HUES6 (cell line): ENCODE measurements around the gene DPP10.
"Not testable (repeated sequence)": the region's sequence is repeated elsewhere in the genome, so short reads cannot be mapped to it uniquely, and the experiment has no call there.

Source experiments
- H3K27ac ChIP-seq: 2 replicates; pipeline ENCODE4 v1.7.0; 2013; ENCODE audit warnings: low read depth, mild to moderate bottlenecking, low read length, inconsistent platforms
- H3K27me3 ChIP-seq: 2 replicates; pipeline ENCODE4 v1.6.1; 2013; ENCODE audit warnings: low read length; ENCODE audit not compliant: control insufficient read depth, insufficient read depth
- H3K36me3 ChIP-seq: 2 replicates; pipeline ENCODE4 v1.6.1; 2013; ENCODE audit warnings: low read length; ENCODE audit not compliant: control insufficient read depth, insufficient read depth
- H3K4me1 ChIP-seq: 2 replicates; pipeline ENCODE4 v1.6.1; 2013; ENCODE audit warnings: low read length; ENCODE audit not compliant: control insufficient read depth, insufficient read depth
- H3K4me3 ChIP-seq: 2 replicates; pipeline ENCODE4 v1.5.1; 2013; ENCODE audit warnings: low read depth, low read length
- H3K9ac ChIP-seq: one replicate; pipeline ENCODE4 v1.6.1; 2013; ENCODE audit warnings: mild to moderate bottlenecking, low read length
- H3K9me3 ChIP-seq: 2 replicates; pipeline ENCODE4 v1.6.1; 2013; ENCODE audit warnings: low read depth, low read length; ENCODE audit not compliant: control insufficient read depth, insufficient read depth

The DPP10 gene

GRCh38 chr2:114507744-114508143 is 65.3 kb downstream of the DPP10 start:
- Histone ChIP-seq H3K9me3 (no peaks in the 10 kb centered on the region), H3K27ac (no peak overlapping the region), H3K36me3 (no peaks in the 10 kb centered on the region), H3K4me3 (no peak overlapping the region), H3K27me3 (no peaks in the 10 kb centered on the region), H3K9ac (no peak overlapping the region), H3K4me1 (no peaks in the 10 kb centered on the region)

- no peak overlapping the region for H3K9ac ChIP-seq
- peaks cover 5% of the 10 kb centered on the region for H3K4me1 ChIP-seq
- no peaks in the 10 kb centered on the region for H3K36me3 ChIP-seq
- H3K27ac ChIP-seq = no peak overlapping the region
- no peak overlapping the region for H3K4me3 ChIP-seq
- no peaks in the 10 kb centered on the region for H3K27me3 ChIP-seq
- H3K9me3 ChIP-seq = no peaks in the 10 kb centered on the region
These were observed 73.4 kb downstream of the DPP10 start for GRCh38 chr2:114515882-114516281.

GRCh38 chr2:114517580-114517979 is 75.1 kb downstream of the DPP10 start:
- H3K4me3 ChIP-seq = no peak overlapping the region
- no peaks in the 10 kb centered on the region for H3K36me3 ChIP-seq
- no peak overlapping the region for H3K9ac ChIP-seq
- H3K27me3 ChIP-seq = no peaks in the 10 kb centered on the region
- H3K4me1 ChIP-seq = peaks cover 5% of the 10 kb centered on the region
- peaks cover 2% of the 10 kb centered on the region; the same call in 1 of the 2 replicates for H3K9me3 ChIP-seq
- no peak overlapping the region for H3K27ac ChIP-seq

- Histone ChIP-seq H3K9ac (no peak overlapping the region), H3K4me3 (no peak overlapping the region), H3K36me3 (no peaks in the 10 kb centered on the region), H3K27ac (no peak overlapping the region), H3K4me1 (peaks cover 5% of the 10 kb centered on the region), H3K9me3 (peaks cover 7% of the 10 kb centered on the region; the same call in 1 of the 2 replicates), H3K27me3 (no peaks in the 10 kb centered on the region)
These were observed 76.3 kb downstream of the DPP10 start for GRCh38 chr2:114518738-114519137.

GRCh38 chr2:114522612-114523011 is 80.2 kb downstream of the DPP10 start:
- H3K4me1 ChIP-seq, H3K9me3 ChIP-seq, H3K4me3 ChIP-seq, H3K36me3 ChIP-seq, H3K27ac ChIP-seq, H3K9ac ChIP-seq, H3K27me3 ChIP-seq: not testable (repeated sequence)

GRCh38 chr2:114525955-114526354 is 83.5 kb downstream of the DPP10 start:
- H3K9me3 ChIP-seq = peaks cover 7% of the 10 kb centered on the region; the same call in 1 of the 2 replicates
- no peaks in the 10 kb centered on the region for H3K36me3 ChIP-seq
- no peak overlapping the region for H3K9ac ChIP-seq
- no peaks in the 10 kb centered on the region for H3K27me3 ChIP-seq
- no peaks in the 10 kb centered on the region for H3K4me1 ChIP-seq
- no peak overlapping the region for H3K4me3 ChIP-seq
- H3K27ac ChIP-seq = no peak overlapping the region

- Histone ChIP-seq H3K36me3 (no peaks in the 10 kb centered on the region), H3K4me1 (no peaks in the 10 kb centered on the region), H3K4me3 (no peak overlapping the region), H3K9ac (no peak overlapping the region), H3K9me3 (peaks cover 7% of the 10 kb centered on the region; the same call in 1 of the 2 replicates), H3K27ac (no peak overlapping the region), H3K27me3 (no peaks in the 10 kb centered on the region)
These were observed 84.4 kb downstream of the DPP10 start for GRCh38 chr2:114526841-114527240.

GRCh38 chr2:114527330-114527983 is 85.0 kb downstream of the DPP10 start:
- Histone ChIP-seq H3K4me1 (no peaks in the 10 kb centered on the region), H3K27ac (no peak overlapping the region), H3K9ac (no peak overlapping the region)

GRCh38 chr2:114534116-114535084 is 92.0 kb downstream of the DPP10 start:
- no peaks in the 10 kb centered on the region for H3K4me1 ChIP-seq
- H3K4me3 ChIP-seq = no peak overlapping the region
- H3K36me3 ChIP-seq = no peaks in the 10 kb centered on the region
- no peaks in the 10 kb centered on the region for H3K9me3 ChIP-seq
- no peak overlapping the region for H3K27ac ChIP-seq
- no peaks in the 10 kb centered on the region for H3K27me3 ChIP-seq
- H3K9ac ChIP-seq = no peak overlapping the region

More at GRCh38 chr2:114527330-114527983, 85.0 kb downstream of the DPP10 start:
- Histone ChIP-seq H3K36me3 (no peaks in the 10 kb centered on the region), H3K27me3 (no peaks in the 10 kb centered on the region), H3K4me3 (no peak overlapping the region), H3K9me3 (peaks cover 6% of the 10 kb centered on the region; the same call in 1 of the 2 replicates)

GRCh38 chr2:114537777-114538176 is 95.3 kb downstream of the DPP10 start:
- no peak overlapping the region for H3K9ac ChIP-seq
- no peaks in the 10 kb centered on the region for H3K9me3 ChIP-seq
- H3K27me3 ChIP-seq = no peaks in the 10 kb centered on the region
- H3K36me3 ChIP-seq = no peaks in the 10 kb centered on the region
- H3K4me3 ChIP-seq = no peak overlapping the region
- no peak overlapping the region for H3K27ac ChIP-seq
- peaks cover 2% of the 10 kb centered on the region; the same call in 1 of the 2 replicates for H3K4me1 ChIP-seq

GRCh38 chr2:114542695-114543094 is 100.3 kb downstream of the DPP10 start:
- Histone ChIP-seq H3K36me3 (no peaks in the 10 kb centered on the region), H3K4me3 (no peak overlapping the region), H3K9ac (no peak overlapping the region), H3K9me3 (no peaks in the 10 kb centered on the region), H3K4me1 (peaks cover 8% of the 10 kb centered on the region), H3K27me3 (no peaks in the 10 kb centered on the region), H3K27ac (no peak overlapping the region)
